ENCODE measurements around the gene IRF7. TPM values are rescaled to one million over a fixed set of nuclear protein-coding genes. Genes with fewer than 3 reads are reported as not detected.

Gene IRF7
- total RNA-seq, 2 experiments from 2014 or later: 146 to 267 TPM

DNA sequence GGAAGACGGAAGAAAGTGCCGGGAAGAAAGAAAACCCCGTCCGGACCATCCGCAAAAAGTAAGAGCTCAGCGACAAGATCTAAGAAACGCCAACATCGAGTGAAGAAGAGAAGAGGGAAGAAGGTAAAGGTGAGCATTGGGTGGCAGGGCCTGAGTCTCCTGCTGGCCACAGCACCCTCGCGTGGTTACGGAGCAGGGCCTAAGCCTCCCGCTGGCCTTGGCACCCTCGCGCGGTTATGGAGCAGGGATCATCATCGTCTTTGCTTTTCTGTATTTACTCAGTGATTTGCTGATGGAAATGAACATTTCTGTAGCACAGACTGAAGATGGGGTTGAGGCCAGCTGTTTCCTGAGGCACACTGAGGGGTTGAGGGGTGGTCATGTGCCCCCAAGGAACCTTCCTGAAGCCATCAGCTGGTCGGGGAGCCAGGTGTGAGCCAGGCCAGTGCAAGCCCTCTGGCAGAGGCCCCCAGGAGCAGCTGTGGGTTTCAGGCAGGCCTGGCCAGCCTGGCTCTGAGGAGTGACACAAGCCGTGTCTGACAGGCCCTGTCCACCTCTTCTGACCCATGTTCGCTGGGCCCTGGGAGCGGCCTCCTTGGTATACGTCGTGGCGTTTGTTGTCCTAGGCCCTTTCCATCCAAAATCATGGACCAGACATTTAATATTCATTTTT, 14.0 kb downstream of the IRF7 start:
- Mint-ChIP-seq H3K27me3 (no peaks in the 10 kb centered on the region), H3K9me3 (ENCODE audit: low read depth) (no peaks in the 10 kb centered on the region), H3K4me3 (no peak overlapping the region), H3K36me3 (peaks cover 36% of the 10 kb centered on the region), H3K4me1 (peaks cover 5% of the 10 kb centered on the region), H3K27ac (no peak overlapping the region)
- CTCF ChIA-PET: no interaction called here
- ATAC-seq (no peak), DNase-seq (no peak)

DNA sequence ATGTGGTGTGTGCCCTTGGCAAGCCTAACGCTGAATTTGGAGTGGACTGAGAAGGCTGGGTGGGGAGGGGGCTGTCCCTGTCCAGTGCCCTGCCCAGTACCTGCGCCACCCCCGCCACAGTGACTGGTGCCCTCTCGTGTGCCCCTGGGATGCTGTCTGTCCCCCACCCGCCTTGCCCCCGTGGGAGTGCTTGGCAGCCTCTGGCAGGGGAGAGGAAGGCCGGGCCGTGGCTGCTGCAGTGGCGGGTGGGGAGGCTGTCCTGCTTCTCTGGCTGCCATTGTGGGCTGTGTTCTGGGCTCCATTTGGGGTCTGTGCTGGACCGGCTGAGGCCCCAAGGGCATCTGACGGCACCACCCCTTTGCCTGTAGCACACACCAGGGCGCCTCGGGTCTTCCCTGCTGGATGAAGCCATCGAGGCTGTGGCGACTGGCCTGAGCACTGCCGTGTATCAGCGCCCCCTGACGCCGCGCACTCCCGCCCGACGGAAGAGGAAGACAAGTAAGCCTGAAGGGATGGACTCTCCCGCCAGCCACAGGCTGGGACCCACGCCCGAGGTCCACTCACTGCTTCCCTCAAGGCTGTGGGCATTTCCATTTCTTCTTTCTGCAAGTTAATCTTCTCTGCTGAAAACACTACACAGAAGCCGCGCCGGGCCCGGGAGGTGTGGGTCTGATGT, 17.6 kb downstream of the IRF7 start:
- no peak overlapping the region for H3K4me3 Mint-ChIP-seq
- H3K9me3 Mint-ChIP-seq (ENCODE audit: low read depth): no peaks in the 10 kb centered on the region
- peaks cover 39% of the 10 kb centered on the region for H3K36me3 Mint-ChIP-seq
- no peaks in the 10 kb centered on the region for H3K27me3 Mint-ChIP-seq
- peaks cover 28% of the 10 kb centered on the region for H3K4me1 Mint-ChIP-seq
- H3K27ac Mint-ChIP-seq: no peak overlapping the region
- no peak for DNase-seq
- CTCF ChIA-PET: no interaction called here
- ATAC-seq: no peak

DNA sequence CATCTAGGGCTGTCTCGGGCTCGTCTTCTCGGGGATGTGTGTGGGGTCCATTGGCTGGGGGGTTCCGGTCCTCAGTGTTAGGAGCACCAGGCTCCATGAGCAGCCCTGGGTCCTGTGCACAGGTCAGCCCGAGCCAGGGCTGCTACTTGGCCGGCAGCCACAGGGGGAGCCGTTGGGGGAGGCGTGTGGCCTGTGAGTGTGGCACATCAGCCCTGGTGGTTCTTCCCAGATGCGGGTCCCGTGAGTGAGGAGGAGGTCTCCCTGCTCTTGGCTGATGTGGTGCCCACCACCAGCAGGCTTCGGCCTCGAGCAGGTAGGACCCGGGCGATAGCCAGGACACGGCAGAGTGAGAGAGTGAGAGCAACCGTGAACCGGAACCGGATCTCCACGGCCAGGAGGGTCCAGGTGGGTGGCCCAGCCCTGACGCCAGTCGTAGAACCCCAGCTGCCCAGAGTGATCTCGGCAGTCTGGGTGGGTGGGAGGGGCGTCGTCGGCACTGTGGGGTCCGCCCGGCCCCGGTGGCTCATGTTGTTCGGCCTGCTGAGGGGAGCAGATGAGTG, 18.5 kb downstream of the IRF7 start:
- Mint-ChIP-seq H3K27me3 (no peaks in the 10 kb centered on the region), H3K36me3 (peaks cover 47% of the 10 kb centered on the region), H3K27ac (peak overlapping the region; percentile 61), H3K4me3 (no peak overlapping the region), H3K9me3 (ENCODE audit: low read depth) (no peaks in the 10 kb centered on the region), H3K4me1 (peaks cover 28% of the 10 kb centered on the region)
- ATAC-seq (no peak), DNase-seq (no peak)
- CTCF ChIA-PET: no interaction called here

DNA sequence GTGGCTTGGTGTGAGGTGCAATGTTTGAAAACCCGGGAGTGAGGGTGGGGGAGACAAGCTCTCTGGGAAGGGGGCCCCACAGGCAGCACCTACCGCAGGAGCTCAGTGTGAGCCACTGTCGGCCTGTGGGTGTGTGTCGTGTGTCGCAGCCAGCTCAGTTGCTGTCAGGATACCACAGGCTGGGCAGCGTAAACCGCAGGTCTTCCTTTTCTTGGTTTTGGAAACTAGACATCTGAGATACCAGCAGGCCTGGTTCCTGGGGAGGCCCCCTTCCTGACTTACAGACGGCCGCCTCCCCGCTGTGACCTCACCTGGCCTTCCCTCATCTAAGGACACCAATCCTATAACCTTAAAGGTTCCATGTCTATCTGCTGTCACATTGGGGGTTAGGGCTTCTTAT, 19.4 kb downstream of the IRF7 start:
- CTCF ChIA-PET: interaction anchor here (1.0 to 1.6 kb wide), 2 partner anchors 9 to 41 kb away, joined by 6 to 8 read pairs; no protein-coding TSS in a partner anchor
- Mint-ChIP-seq H3K4me1 (peaks cover 28% of the 10 kb centered on the region), H3K36me3 (peaks cover 45% of the 10 kb centered on the region), H3K9me3 (ENCODE audit: low read depth) (no peaks in the 10 kb centered on the region), H3K4me3 (peak overlapping the region; percentile 4), H3K27me3 (no peaks in the 10 kb centered on the region), H3K27ac (peak overlapping the region; percentile 79)
- ATAC-seq (peak; percentile 50), DNase-seq (peak; percentile 82)

DNA sequence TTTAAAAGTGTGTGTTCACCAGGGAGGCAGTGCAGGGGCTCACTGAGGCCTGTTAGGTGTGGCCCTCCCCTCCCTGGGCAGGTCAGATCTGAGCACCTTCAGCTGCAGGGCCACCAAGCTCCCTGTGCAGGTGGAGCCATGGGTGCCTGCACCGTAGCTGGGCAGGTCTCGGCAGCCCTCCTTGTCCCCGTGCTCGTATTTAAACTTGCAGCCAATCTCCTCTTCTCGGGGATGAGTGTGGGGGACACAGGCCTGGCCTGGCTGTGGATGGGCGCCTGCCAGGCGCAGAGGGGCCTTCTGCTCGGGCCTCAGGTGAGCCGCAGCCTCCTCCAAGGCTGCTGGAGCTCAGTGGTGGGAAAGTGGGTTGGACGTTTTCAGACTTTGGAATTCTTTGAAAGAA, 20.4 kb downstream of the IRF7 start:
- Mint-ChIP-seq H3K4me3 (no peak overlapping the region), H3K4me1 (peaks cover 28% of the 10 kb centered on the region), H3K36me3 (peaks cover 47% of the 10 kb centered on the region), H3K27me3 (no peaks in the 10 kb centered on the region), H3K27ac (peak overlapping the region; percentile 79), H3K9me3 (ENCODE audit: low read depth) (no peaks in the 10 kb centered on the region)
- CTCF ChIA-PET: interaction anchor here (1.0 to 1.6 kb wide), 3 partner anchors 8 to 40 kb away, joined by 3 to 8 read pairs (median 6); no protein-coding TSS in a partner anchor
- ATAC-seq (no peak), DNase-seq (no peak)

DNA sequence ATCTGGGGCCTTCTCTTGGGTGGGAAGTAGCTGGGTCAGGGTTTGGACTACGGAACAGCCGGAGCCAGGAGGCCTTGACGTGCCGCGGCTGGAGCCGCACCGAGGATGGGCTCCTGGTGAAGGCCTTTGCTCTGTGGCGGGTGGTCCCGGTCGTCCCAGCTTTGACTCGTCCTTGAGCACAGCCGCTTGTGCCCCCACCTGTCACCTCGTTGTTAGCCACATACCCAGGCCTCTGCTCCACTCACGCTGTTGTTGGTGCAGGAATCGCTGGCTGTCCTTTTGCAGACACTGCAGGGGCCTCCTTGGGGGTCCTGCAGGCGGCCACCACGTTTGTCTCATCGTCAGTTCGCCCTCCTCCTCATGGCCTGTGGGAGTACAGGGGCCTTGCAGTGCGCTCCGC, 22.4 kb downstream of the IRF7 start:
- peaks cover 43% of the 10 kb centered on the region for H3K4me1 Mint-ChIP-seq
- CTCF ChIA-PET: no interaction called here
- no peaks in the 10 kb centered on the region for H3K27me3 Mint-ChIP-seq
- no peaks in the 10 kb centered on the region for H3K9me3 Mint-ChIP-seq (ENCODE audit: low read depth)
- H3K27ac Mint-ChIP-seq: peak overlapping the region; percentile 40
- H3K36me3 Mint-ChIP-seq: peaks cover 54% of the 10 kb centered on the region
- DNase-seq: no peak
- no peak for ATAC-seq
- H3K4me3 Mint-ChIP-seq: no peak overlapping the region

DNA sequence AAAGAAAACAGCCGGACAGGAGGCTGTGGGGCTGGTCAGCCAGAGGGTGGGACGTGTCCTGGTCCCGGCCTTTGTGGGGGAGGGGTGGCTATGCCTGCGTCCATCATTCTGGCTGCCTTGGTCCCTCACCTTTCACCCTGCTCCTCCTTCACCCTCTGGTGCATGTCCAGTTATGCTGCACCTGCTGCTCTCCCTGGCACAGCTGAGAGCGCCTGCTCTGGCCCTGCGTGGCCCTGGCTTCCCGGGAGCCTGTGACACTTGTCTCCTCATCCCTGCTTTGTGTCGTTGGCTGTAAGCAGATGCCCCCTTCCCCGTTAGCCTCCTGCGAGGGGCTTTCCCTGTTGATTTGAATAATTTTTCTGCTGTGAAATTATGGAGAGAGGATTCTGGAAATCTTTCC, 22.8 kb downstream of the IRF7 start:
- Mint-ChIP-seq H3K27me3 (no peaks in the 10 kb centered on the region), H3K36me3 (peaks cover 55% of the 10 kb centered on the region), H3K4me1 (peaks cover 47% of the 10 kb centered on the region), H3K9me3 (ENCODE audit: low read depth) (no peaks in the 10 kb centered on the region), H3K4me3 (no peak overlapping the region), H3K27ac (peak overlapping the region; percentile 40)
- ATAC-seq (no peak), DNase-seq (no peak)
- CTCF ChIA-PET: no interaction called here

DNA sequence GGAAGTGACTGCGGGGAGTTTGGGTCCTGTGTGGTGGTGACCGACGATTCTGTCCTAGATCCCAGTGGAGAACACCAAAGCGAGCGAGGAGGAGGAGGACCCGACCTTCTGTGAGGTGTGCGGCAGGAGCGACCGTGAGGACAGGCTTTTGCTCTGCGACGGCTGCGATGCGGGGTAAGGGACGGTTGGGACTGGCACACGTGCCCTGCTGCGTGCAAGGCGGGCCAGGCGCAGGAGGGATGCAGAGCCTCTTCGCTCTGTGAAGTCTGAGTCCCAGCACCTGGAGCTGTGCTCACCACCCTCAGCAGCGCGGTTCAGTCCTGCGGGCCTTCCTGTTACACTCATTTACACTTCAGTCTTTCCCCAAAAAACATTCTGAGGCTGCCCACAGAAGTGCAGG, 23.2 kb downstream of the IRF7 start:
- ATAC-seq (no peak), DNase-seq (no peak)
- Mint-ChIP-seq H3K9me3 (ENCODE audit: low read depth) (no peaks in the 10 kb centered on the region), H3K36me3 (peaks cover 57% of the 10 kb centered on the region), H3K27me3 (no peaks in the 10 kb centered on the region), H3K4me1 (peaks cover 51% of the 10 kb centered on the region), H3K4me3 (no peak overlapping the region), H3K27ac (no peak overlapping the region)
- CTCF ChIA-PET: interaction anchor here (0.7 kb wide), 1 partner anchor 190 kb away, joined by 3 read pairs; no protein-coding TSS in a partner anchor

DNA sequence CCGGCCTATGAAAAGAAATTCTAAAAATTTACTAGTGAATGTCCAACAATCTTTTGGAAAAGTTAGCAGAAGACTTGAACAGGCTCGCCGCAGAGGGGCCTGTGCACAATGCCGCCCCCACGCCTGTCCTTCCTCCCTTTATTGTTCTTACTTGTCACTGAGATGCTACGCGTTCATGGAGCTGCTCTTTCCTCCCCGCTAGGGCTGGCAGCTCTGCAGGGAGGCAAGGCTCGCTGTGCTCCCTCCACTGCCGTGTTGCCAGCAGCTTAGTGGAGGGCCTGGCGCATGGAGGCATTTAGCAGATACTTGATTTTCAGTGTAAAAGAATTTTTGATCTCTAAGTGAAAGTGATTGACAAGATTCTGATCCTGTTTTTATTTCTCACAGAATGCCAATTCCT, 24.8 kb downstream of the IRF7 start:
- Mint-ChIP-seq H3K36me3 (peaks cover 57% of the 10 kb centered on the region), H3K27ac (no peak overlapping the region)

DNA sequence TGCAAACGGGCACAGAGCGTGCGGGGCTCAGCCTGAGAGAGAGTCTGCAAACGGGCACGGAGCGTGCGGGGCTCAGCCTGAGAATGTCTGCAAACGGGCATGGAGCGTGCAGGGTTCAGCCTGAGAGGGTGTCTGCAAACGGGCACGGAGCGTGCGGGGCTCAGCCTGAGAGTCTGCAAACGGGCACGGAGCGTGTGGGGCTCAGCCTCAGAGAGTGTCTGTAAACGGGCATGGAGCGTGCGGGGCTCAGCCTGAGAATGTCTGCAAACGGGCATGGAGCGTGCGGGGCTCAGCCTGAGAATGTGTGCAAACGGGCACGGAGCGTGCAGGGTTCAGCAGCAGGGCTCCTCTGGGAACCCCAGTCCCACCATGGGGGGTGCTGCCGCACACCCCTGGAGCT, 26.0 kb downstream of the IRF7 start:
- H3K9me3 Mint-ChIP-seq (ENCODE audit: low read depth): no peaks in the 10 kb centered on the region
- peaks cover 44% of the 10 kb centered on the region for H3K4me1 Mint-ChIP-seq
- ATAC-seq (no peak), DNase-seq (no peak)
- CTCF ChIA-PET: interaction anchor here (1.3 kb wide), 1 partner anchor 35 kb away, joined by 3 read pairs; no protein-coding TSS in a partner anchor
- H3K27ac Mint-ChIP-seq: peak overlapping the region; percentile 100
- no peaks in the 10 kb centered on the region for H3K27me3 Mint-ChIP-seq
- no peak overlapping the region for H3K4me3 Mint-ChIP-seq
- peaks cover 54% of the 10 kb centered on the region for H3K36me3 Mint-ChIP-seq

More for the DNA sequence above, 24.8 kb downstream of the IRF7 start:
- Mint-ChIP-seq H3K9me3 (ENCODE audit: low read depth) (no peaks in the 10 kb centered on the region), H3K27me3 (no peaks in the 10 kb centered on the region), H3K4me1 (peaks cover 54% of the 10 kb centered on the region), H3K4me3 (no peak overlapping the region)
- no peak for DNase-seq
- ATAC-seq: no peak
- CTCF ChIA-PET: interaction anchor here (0.7 to 1.2 kb wide), 3 partner anchors 21 to 91 kb away, joined by 3 read pairs; no protein-coding TSS in a partner anchor

DNA sequence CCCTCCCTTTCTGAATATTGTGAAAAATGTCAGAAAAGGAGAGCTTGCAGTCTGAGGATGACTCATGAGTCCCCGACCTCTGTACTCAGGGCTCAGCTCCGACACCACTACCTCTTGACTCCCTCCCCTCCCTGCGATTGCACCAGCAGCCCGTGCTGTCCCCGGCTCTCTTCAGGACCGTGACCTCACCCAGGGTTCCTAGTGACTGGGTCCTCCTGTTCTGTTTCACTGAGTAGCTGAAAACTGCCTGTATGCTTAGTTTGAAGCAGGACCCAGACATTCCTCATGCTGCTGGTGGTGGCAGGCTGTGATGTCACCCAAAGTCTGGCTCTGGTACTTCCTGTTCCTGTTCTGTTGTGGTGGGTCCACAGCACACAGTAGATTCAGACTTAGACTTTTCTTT, 27.8 kb downstream of the IRF7 start:
- Mint-ChIP-seq H3K4me3 (peak overlapping the region; percentile 72), H3K4me1 (peaks cover 40% of the 10 kb centered on the region), H3K36me3 (peaks cover 54% of the 10 kb centered on the region), H3K27ac (peak overlapping the region; percentile 100), H3K27me3 (no peaks in the 10 kb centered on the region), H3K9me3 (ENCODE audit: low read depth) (no peaks in the 10 kb centered on the region)
- CTCF ChIA-PET: interaction anchor here (1.0 to 2.0 kb wide), 9 partner anchors 8 to 177 kb away, joined by 3 to 12 read pairs (median 5); partner anchors contain the start of gene PHRF1
- DNase-seq: peak; percentile 88
- peak; percentile 97 for ATAC-seq

DNA sequence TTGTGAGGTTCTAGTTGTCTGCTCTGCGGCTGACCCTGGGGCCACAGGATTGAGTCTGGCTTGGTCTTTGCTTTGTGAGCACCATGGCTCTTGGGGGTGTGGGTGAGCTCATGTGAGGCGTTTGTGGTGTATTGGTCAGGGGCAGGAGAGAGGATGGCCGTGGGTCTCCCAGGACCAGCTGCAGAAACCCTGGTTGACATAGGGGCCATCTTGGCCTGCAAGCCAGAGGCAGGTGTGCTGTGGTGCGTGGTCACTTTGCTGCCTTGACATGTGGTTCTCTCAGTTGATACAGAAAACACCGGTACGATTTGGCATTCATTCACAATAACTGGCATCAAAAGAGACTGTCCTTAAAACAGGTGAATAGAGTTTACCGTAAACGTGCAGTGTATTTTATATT, 28.2 kb downstream of the IRF7 start:
- Mint-ChIP-seq H3K27me3 (no peaks in the 10 kb centered on the region), H3K27ac (peak overlapping the region; percentile 100), H3K4me1 (peaks cover 40% of the 10 kb centered on the region), H3K9me3 (ENCODE audit: low read depth) (no peaks in the 10 kb centered on the region), H3K4me3 (peak overlapping the region; percentile 72), H3K36me3 (peaks cover 53% of the 10 kb centered on the region)
- CTCF ChIA-PET: interaction anchor here (1.0 to 2.0 kb wide), 9 partner anchors 8 to 177 kb away, joined by 3 to 12 read pairs (median 5); partner anchors contain the start of gene PHRF1
- no peak for DNase-seq
- peak; percentile 28 for ATAC-seq

All from activated CD8-positive, alpha-beta memory T cell treated with anti-CD3 and anti-CD28 coated beads, Interleukin-2, amount 10 ng/mL, durations not matched to agents 7 days and 5 days (primary cell).